Activated CD4-positive, alpha-beta T cell treated with anti-CD3 and anti-CD28 coated beads, Interleukin-2, Interleukin-6, amounts not matched to agents 100 ng/mL and 50 ng/mL, durations not matched to agents 16 hours and 8 hours (primary cell): ENCODE measurements around the gene MYL3.
"Not testable (repeated sequence)": the region's sequence is repeated elsewhere in the genome, so short reads cannot be mapped to it uniquely, and the experiment has no call there.

Experiments
- DNase-seq: peaks from one replicate; pipeline ENCODE4 v3.0.0-alpha.2; 2020

Gene MYL3

DNA sequence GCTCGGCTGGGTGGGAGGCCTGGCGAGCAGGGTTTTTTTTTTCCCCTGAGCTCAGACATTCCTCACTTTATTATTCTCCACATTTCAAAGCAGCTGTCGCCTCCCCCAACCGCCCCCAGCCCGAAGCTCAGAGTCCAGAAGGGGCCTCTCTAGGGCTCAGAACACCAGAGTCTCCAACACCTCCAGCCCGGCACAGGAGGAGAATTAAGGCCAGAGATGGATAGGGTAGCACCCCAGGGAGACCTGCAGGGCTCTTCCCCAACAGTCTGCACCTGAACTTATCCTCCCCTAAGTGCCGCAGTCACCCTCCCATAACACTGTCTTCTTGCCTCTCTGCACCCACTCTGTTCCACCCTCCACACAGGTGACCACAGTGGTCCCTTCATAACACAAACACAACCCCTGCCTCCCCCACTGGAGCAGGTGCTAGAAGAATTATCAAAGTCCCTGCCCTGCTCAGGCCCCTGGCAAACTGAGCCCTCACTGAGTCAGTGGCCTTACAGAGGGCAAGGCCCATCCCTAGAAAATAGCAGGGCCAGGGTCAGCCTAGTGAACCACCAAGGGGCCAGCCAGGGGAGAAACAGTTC lies 14.1 kb downstream of the MYL3 start:
- no peak for DNase-seq

DNA sequence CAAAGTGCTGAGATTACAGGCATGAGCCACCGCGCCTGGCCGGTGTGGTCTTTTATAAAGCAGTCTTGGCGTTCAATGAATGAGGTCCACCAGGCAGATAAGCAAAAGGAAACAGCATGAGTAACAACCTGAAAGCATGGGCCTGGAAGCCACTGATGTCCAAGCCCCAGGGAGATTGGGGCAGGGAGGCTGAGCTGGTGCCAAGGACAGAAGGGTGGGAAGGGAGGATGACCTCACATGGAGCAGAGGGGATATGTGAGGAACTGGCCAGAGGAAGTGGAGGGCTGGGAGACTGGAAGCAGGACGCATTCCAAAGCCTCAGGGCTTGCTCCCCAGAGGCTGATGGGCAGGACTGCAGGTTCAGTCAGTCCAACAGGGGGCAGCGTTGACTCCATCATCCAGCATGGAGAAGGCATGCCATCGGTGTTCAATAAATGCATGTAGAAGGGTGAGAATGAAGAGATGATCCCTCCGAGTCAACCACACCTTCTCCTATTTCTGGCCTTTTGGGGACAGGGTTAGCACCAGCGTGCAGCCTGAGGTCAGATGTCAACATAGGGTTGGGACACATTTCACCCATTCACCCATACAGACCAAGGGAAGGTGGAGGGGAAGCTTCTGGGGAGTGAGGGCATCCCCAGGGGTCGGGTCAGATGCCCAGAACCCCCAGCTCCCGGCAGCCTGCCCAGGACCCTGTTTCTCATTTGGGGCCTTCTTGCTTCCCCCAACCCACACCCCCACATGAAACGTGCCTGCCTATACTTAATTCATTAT lies 14.8 kb downstream of the MYL3 start:
- DNase-seq, result peak; percentile 64

DNA sequence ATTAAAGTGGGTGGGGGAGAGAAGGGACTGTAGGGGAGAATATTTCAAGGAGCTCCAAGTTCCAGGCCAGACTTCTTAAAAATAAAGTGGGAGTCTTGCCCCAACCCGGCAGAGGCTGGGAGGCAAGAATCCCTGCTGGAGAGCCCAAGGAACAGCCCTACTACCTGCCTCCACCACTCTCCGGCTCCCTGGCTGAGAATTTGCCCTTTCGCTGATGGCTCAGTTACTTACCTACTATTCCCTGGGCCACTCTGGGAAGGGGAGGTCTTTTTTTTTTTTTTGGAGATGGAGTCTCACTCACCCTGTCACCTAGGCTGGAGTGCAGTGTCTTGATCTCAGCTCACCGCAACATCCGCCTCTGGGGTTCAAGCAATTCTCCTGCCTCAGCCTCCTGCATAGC lies 15.5 kb downstream of the MYL3 start:
- no peak for DNase-seq

DNA sequence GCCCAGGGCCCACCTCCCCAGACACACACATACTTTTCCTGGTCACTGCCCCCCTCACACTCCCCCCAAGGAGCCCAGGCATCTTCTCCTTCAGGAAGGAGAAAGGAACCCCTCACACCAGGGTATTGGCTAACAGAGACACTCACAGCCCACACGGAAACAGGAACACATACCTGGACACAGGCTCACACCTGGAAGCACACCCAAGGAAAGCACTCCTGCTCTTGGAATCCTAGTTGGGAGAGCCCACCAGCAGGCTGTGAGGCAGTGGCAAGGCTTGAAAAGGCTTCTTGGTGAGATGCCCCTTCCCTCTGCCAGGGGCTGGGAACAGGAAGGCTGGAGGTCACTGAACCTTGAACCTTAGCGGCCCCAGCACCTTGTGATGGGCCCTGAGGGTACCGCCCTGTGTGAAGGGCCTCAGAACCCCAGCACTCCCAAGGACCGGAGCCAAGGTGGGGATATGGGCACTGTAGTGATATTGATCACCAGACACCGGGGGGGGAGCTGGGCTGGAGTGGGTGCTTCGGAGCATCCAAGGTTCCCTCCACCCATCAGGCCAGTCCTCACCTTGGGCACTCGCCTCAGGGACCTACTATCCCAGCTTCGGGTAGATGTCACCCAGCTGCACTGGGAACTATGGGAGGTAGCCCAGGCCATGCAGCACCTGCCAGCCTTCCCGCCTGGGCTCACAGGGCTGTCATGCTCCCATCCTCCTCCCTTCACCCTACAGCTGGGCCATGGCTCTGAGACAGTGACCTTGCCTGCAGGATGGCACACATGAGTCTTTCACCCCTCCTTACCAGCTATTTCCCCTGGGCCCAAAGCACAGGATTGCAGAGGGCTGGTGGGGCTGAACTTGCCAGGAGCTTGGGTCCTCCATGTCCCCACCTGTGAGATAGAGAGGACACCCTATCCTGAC lies 16.4 kb downstream of the MYL3 start:
- no peak for DNase-seq

DNA sequence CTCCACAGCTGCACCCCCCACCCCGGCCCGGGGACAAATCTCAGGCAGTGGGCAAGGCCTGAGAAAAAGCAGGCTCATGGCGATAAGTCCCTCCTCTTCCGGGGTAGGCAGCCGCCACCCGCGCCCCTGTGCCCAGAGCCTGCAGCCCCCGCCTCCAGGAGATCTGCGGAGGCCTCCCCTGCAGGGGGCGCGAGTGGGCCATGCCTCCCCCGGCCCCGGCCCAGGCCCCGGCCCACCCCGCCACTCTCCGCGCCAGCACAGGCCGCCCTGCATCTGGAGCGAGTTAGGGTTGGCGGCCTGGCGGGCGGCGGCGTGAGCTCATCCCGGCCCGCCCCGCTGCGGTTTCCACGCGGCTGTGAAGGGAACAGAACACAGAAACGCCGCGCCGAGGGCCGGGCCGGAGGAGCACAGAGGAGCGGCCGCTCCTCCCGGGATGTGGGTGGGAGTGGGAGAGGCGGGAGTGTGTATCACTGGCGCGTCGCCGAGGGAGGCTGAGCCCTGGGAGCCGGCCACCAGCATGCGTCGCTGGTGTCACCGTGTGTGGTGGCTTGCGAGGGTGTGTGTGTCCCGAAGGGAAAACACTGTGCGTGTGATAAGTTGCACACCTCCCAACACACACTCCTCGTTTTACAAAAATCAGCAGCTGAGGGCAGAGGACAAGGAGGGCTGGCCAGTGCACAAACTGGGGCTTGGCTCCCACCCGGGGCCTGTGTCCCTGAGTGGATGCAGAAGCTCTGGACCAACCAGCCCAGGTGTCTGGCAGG lies 17.2 kb downstream of the MYL3 start:
- peak; percentile 79 for DNase-seq

DNA sequence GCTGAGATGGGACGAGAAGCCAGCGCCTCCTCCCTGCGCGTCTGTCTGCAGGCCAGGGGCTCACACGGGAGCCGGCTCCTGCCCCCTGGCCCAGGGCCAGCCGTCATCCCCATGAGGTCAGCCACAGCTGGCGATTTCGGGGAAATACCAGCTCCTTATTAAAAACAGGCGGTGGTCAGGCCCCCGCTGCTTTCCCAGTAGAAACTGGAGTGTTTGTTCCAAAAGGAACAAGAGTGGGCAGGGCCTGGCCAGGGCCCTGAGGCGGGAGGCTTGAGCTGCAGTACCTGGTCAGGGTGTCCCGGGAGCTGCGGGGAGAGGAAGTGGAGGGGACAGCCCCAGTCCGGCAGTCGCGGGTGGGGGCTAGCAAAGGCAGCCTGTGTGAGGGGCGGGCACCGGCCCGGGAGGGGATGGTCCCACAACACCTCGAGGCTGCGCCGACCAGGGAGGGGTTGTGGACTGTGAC lies 17.8 kb downstream of the MYL3 start:
- no peak for DNase-seq

DNA sequence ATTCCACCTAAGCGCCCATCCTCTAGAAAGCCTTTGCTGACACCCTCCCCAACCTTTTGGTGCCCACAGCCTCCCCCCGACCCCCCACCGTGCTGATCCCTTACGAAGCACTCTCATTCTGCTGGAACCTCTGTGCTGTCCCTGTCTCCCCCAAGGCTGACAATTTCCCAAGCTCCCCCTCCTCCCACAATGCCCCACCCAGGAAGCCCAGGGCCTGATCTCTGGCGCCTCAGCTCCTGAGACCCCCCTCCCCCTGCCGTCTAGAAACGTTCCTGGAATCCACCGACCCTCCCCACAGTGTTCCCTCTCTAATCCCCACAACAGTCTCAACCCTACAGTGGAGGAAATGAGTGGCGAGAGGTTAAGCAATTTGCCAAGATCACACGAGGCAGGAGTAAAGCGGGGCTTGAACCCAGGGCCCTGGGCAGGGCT lies 18.3 kb downstream of the MYL3 start:
- no peak for DNase-seq

DNA sequence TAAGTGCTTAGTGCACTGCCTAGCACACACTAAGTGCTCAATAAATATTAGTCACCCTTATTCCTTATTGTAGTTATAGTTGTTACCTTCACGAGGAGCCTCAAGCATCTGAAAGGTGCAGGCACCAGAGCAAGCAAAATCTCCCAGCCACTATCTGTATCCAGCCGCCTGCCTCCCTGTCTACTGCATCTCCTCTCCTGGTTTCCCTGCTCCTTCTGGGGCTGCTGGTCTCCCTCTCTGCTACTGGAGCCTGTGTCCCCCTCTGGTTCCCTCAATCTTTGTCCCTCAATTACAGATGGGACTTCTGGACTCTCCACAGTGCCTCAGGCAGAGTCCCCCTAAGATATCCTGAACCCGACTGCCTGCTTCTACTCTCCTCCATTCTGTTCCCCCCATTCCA lies 18.8 kb downstream of the MYL3 start:
- no peak for DNase-seq

DNA sequence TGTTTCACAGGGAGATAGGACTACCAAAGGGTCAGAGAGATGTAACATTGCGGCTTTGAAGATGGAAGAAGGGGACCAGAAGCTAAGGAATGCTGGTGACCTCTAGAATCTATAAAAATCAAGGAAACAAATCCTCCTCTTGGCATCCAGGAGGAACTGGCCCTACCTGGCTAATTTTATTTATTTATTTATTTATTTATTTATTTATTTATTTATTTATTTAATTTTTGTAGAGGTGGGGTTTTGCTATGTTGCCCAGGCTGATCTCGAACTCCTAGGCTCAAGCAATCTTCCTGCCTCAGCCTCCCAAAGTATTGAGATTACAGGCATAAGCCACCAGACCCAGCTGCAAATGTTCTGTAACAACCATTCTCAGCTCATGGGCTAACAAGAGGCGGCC lies 19.7 kb downstream of the MYL3 start:
- no peak for DNase-seq

DNA sequence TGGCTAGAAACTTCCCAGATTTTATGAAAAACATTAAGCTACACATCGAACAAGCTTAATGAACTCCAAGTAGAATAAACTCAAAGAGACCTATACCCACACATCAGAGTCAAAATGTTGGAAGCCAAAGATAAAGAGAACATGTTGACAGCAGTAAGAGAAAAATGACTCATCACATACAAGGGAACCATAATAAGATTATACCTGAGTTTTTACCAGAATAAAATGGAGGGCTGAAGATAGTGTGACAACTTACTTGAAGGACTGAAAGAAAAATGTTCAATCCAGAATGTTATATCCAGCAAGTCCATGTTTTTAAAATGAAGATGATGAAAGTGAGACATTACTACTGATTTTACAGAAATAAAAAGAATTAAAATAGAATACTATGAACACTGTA lies 22.8 kb downstream of the MYL3 start:
- no peak for DNase-seq

DNA sequence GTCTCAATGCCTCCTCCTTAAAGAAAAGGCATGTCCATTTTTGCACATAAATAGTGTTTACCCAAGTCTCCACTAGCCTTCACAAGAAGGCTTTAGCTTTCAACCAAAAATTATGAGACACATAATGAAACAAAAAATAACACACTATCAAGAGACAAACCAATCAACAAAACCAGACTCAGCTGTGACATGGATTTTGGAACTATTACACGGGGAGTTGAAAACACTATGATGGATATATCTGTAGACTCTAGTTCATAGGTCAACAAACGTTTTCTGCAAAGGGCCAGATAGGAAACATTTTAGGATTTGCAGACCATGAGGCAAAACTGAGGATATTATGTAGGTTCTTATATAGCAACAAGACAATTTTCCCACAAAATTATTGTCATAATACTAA lies 24.9 kb downstream of the MYL3 start:
- DNase-seq, result no peak

DNA sequence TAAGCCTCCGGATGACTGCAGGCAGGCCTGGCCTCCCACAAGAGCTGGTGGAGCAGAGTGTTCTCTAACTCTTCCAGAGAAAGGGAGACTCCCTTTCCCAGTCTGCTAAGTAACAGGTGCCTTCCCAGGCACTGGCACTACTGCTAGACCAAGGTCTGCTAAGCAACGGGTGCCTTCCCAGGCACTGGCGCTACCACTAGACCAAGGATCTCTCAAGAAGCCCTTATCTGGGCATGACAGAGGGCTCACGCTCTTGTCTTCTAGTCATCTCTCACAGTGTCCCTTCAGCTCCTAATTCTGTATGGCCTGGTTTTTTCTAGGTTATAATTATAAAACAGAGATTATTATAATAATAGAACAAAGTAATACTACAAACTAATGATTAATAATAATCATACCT lies 27.8 kb downstream of the MYL3 start:
- no peak for DNase-seq

DNA sequence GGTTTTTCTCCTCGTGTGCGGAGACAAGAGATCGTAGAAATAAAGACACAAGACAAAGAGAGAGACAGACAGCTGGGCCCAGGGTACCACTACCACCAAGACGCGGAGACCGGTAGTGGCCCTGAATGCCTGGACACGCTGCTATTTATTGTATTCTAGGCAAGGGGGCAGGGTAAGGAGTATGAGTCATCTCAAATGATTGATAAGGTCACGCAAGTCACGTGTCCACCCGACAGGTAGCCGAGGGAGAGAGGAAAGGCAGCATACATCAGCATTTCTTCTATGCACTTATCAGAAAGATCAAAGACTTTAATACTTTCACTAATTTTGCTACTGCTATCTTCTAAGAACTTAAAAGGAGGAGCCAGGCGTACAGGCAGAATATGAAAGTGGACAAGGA lies 28.2 kb downstream of the MYL3 start:
- DNase-seq, result no peak

DNA sequence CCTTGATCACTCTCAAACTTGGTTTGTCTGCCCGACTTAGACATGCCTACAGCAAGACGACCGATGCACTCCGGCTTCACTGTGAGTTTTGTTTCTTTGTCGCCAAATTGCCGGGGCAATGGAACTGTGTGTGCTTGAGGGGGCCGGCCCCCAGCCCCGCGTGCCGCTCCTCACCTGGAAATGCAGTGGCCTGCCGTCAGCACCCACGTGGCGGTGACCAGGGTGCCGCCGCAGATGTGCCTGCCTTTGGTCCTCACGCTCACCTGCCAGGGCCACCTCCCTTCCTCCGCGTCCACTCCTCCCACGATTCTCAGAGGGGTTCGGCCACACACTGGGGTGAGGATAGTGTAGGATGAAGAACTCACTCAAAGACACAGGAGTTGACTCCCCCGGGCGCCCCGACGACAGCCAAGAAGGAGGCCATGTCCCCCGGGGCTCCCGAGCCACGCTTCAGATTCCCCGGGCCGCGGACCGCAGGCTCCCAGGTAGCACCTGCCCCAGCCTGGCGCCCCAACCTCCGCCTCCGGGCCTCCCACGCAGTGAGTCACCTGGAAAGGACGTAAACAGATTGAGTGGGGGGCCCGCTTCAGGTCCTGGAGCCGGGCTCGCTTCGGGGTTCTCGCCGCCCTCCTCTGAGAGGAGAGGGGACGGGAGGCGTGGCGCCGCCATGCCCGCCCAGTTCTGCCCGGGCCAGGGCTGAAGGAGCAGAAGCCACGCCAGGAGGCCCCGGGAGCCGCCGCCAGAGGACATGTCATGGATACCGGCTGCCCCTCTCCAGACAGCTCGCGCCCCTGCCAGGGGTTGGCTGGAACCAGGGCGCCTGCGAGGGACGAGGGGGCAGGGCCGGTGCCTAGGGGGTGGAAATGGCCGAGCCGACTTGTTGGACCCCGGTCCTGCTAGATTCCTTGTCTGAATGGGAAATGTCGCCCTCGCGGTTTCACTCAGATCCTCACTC lies 29.6 kb downstream of the MYL3 start:
- DNase-seq, result no peak

DNA sequence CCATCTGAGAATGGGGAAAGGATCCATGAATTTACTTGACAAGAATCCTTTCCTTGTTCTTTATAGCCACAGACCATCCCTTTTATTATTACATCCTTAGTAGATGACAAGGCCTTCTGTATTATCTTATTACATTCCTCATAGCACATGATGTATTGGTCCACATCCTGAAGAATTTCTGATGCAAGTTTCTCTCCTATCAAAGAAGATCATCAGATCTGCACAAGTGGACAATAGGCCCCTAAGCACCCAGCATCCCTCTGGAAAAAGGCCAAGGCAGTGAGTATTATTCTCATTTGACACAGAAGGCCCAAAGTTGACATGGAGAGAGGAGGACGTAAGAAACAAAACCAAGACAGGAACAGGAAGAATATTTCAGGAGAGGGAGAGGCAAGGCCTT lies 31.4 kb downstream of the MYL3 start:
- DNase-seq, result no peak

DNA sequence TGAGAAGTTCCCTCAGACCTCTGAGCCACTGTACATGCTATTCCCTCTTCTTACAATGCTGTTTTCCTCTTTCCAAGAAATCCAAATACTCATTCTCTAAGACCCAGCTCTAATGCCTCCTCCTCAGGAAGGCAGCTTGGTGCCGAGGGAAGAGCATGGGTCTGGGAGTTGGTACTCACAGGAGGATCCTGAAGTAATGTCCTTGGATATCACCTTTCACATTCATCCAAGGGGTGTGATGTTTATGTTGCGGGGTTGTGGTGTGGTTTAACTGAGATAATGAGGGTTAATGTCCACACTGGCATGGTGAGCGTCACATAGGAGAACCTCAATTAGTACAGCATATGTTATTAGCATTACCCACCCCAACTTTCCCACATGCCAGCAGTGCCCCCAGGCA lies 31.9 kb downstream of the MYL3 start:
- DNase-seq, result no peak

DNA sequence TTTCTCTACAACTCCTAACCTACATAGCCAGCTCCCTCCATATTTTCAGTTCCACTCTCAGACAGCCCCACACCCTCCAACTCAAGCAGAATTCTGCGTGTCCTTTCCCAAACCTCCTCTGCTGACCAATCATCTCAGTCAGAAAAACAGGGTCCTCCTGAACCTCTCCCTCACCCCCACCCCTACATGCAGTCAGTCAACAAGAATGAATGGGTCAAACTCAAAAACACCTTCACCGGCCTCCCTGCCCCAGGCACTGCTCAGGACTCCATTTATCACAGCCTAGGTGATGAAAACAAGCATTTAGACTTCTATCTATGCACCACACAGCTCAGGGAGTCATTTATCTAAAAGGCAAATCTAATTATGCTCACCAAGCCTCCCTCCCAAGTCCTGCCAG lies 32.4 kb downstream of the MYL3 start:
- DNase-seq, result no peak

DNA sequence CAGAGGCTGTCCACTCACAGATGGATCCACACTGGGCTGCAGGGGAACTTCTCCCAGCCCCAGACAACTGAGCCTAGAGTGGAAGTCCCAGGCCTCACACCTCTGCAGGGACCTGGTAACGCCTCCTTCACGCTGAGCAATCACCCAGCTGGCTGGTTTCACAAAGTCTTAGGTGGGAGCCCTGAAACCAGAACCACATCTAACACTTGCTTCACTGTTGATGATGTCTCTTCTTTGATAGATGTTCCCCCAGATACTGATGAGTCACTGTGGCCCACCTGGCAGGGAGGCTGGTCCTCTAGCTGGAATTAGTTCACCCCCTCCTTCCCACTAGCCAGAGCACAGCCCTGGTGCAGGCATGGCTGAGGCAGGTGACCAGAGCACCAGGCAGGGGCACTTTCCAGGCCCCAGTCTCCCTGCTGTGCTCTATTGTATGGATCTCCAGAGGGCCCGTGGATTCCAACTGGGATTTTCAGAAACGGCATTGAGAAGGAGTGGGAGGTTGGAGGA lies 33.5 kb downstream of the MYL3 start:
- peak; percentile 32 for DNase-seq

DNA sequence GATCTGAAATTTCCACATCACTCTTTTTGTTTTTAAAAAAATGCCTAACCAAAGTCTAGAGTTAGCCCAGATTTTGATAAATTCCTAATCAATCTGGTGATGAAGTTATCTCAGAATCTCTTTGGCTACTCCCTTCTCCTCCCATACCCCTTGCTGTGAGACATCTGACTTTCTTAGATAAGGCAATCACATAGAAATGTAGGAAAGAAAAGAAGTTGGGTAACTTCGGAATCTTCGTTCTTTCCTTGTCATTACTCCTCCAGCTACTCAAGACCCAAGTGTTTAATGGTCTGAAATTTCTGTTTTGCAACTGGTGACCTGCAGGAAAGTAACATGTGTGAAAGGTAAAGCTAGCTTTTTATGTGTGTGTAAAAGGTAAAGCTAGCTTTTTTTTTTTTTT lies 37.8 kb downstream of the MYL3 start:
- DNase-seq, result no peak

DNA sequence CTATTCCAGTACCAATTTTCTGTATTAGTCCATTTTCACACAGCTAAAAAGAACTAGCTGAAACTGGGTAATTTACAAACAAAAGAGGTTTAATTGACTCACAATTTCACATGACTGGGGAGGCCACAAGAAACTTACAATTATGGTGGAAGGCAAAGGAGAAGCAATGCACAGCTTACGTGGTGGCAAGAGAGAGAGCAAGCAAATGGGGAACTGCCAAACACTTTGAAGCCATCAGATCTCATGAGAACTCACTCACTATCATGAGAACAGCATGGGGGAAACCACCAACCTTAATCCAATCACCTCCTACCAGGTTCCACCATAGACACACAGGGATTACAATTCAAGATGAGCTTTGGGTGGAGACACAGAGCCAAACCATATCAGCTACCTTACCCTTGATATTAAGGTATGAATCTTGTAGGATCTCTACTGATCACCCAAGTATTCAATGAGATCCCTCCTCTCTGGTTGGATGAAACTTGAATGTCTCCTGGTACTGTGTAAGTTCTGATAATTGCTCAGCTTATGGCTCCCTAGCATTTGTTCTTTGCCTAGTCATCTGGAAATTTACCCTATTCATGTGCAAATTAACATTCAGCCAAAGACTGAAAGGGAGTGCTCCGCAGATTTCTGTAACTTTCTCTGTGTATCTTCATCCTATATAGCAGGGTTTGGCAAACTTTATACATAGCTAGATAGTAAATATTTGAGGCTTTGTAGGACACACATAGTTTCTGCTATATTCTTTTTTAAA lies 38.9 kb downstream of the MYL3 start:
- no peak for DNase-seq

DNA sequence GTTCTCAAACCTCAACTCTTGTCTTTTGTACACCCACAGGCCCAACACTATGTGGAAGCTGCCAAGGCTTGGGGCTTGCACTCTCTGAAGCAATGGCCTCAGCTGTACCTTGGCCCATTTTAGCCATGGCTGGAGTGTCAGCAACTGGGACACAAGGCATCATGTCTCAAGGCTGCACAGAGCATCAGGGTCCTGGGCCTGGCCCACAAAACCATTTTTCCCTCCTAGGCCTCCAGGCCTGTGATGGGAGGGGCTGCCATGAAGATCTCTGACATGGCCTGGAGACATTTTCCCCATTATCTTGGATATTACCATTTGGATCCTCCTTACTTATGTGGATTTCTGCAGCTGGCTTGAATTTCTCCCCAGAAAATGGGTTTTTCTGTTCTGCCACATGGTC lies 39.9 kb downstream of the MYL3 start:
- not testable (repeated sequence) for DNase-seq
